HG02763 (cell line): ENCODE data around the gene UGT2B15.

Source experiments
- ATAC-seq: cut with Tn5 transposase; IDR thresholded peaks from one replicate; pipeline ENCODE4 v1.9.1; 2021; ENCODE audit warnings: mild to moderate bottlenecking, moderate library complexity; ENCODE audit not compliant: unreplicated experiment

The UGT2B15 gene

DNA sequence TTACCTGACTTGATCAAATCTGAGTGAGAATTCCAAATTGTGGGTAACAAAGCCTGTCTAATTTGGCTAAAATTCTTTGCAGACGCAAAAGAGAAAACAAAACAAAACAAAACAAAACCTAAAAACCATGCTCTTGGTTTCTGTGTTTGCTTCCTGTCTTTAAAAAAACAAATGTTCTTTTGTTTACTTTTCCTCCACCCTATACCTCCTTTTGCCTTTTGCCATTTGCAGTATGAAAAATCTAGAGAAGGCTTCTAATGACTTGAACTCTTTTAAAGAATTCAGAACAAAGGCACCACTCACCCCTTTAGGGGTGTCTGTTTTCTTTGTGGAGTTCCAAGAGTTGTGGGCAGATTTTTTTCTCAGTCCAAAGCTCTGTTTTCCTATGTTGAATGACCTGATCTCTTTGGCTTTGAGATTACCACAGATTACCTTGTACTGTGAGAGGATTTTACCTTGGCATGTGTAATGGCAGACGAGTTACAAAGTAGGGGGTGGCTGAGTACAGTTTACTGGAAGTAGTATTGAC is 13.9 kb downstream of the UGT2B15 start:
- ATAC-seq: peak; percentile 50

GRCh38 chr4:68655764-68656444 is 14.5 kb downstream of the UGT2B15 start:
- ATAC-seq: peak; percentile 26

- ATAC-seq: no peak
These were observed 15.3 kb downstream of the UGT2B15 start for GRCh38 chr4:68654946-68655721.

DNA sequence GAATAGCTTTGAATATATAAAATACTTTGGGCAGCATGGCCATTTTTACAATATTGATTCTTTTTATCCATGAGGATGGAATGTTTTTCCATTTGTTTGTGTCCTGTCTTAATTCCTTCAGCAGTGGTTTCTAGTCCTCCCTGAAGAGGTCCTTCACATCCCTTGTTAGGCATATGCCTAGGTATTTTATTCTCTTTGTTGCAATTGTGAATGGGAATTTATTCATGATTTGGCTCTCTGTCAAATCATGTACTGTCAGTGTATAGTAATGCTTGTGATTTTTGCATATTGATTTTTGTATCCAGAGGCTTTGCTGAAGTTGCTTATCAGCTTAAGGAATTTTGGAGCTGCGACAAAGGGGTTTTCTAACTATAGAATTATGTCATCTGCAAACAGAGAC is 18.5 kb downstream of the UGT2B15 start:
- ATAC-seq: no peak

GRCh38 chr4:68630371-68630770 is 40.1 kb downstream of the UGT2B15 start:
- ATAC-seq: no peak

- ATAC-seq: peak; percentile 66
These were observed 47.7 kb downstream of the UGT2B15 start for GRCh38 chr4:68622731-68623130.

GRCh38 chr4:68617003-68617698 is 53.3 kb downstream of the UGT2B15 start:
- peak; percentile 79 for ATAC-seq

DNA sequence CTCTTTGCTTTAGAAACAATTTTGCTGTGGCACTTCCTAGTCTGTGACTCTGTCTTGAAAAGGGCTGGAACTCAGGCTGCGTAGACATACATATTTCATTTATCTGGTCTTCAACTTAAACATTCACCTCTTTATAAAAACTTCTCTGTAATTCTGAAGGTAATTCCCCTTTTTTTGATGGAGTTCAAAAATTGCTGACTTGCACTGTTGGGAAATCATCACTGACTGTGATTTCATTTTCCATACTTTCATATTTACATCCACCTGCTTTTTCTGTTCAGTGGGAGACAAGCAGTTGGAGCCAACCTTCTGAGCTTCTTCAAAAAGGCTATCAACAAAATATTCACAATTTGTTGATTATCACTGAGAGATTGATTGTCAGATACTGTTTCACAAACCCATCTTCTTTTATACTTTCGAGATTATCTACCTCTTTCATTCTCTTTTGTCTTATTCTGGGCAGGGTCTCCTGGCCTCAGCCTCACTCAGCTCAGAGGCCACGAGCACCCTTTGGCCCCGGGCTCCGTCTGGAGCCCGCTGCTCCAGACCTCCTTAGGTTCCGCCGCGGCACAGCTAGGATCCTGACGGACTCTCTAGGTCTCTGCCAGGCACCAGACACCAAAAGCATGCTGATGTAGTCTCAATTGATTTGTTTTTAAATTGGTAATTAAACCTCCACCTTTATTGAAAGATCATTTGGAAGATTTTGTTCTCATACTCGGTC is 54.6 kb downstream of the UGT2B15 start:
- no peak for ATAC-seq

DNA sequence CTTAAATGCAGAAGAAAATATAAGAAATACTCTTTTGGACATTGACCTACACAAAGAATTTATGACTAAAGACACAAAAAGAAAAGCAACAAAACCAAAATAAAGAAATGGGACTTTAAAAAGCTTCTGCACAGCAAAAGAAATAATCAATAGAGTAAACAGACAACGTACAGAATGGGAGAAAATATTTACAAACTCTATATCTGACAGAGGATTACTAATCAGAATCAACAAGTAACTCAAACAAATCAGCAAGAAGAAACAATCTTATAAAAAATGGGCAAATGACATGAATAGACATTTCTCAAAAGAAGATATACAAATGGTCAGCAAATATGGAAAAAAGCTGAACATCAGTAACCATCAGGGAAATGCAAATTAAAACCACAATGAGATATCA is 56.7 kb downstream of the UGT2B15 start:
- ATAC-seq: no peak

- ATAC-seq: no peak
These were observed 64.2 kb downstream of the UGT2B15 start for GRCh38 chr4:68606240-68606639.

DNA sequence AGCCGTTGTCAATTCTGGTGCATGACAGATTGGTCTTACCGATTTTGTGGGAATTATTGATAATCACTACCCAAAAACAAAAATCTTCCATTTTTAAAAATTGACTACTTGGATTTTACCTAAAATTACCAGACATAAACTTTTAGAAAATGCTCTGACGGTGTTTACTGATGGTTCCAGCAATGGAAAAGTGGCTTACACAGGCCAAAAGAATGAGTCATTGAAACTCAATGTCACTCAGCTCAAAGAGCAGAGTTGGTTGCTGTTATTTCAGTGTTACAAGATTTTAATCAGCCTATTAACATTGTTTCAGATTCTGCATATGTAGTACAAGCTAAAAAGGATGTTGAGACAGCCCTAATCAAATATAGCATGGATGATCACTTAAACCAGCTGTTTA is 71.3 kb downstream of the UGT2B15 start:
- no peak for ATAC-seq

DNA sequence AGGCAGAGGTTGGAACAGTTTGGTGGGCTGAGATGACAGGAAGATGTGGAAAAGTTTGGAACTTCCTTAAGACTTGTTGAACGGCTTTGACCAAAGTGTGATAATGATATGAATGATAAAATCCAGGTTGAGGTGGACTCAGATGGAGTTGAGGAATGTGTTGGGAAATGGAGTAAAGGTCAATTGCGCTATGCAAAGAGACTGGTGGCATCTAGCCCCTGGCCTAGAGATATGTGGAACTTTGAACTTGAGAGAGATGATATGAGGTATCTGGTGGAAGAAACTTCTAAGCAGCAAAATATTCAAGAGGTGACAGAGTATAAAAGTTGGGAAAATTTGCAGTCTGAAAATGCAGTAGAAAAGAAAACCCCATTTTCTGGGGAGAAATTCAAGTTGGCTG is 73.0 kb downstream of the UGT2B15 start:
- no peak for ATAC-seq
